GM21367 (cell line): Measurements from ENCODE around the gene CGNL1.

Source experiments
- ATAC-seq: cut with Tn5 transposase; IDR thresholded peaks from one replicate; pipeline ENCODE4 v1.9.1; 2021; ENCODE audit not compliant: unreplicated experiment

Gene CGNL1

GRCh38 chr15:57422113-57422754 lies 45.9 kb downstream of the CGNL1 start:
- peak; percentile 58 for ATAC-seq

- ATAC-seq = no peak
Measured at GRCh38 chr15:57423599-57424140, 47.4 kb downstream of the CGNL1 start.

GRCh38 chr15:57424628-57425405 lies 48.5 kb downstream of the CGNL1 start:
- ATAC-seq = no peak

- no peak for ATAC-seq
Measured at GRCh38 chr15:57425842-57426241, 49.5 kb downstream of the CGNL1 start.

GRCh38 chr15:57427367-57427821 lies 51.1 kb downstream of the CGNL1 start:
- ATAC-seq = no peak

GRCh38 chr15:57432141-57432741 lies 55.9 kb downstream of the CGNL1 start:
- no peak for ATAC-seq

GRCh38 chr15:57436166-57436565 lies 59.9 kb downstream of the CGNL1 start:
- no peak for ATAC-seq

- no peak for ATAC-seq
Measured at GRCh38 chr15:57436961-57437360, 60.7 kb downstream of the CGNL1 start.

- ATAC-seq = no peak
Measured at GRCh38 chr15:57437564-57437963, 61.3 kb downstream of the CGNL1 start.

- ATAC-seq = no peak
Measured at GRCh38 chr15:57438166-57438565, 61.9 kb downstream of the CGNL1 start.

GRCh38 chr15:57439128-57440027 lies 63.1 kb downstream of the CGNL1 start:
- no peak for ATAC-seq

- no peak for ATAC-seq
Measured at GRCh38 chr15:57440167-57440566, 63.9 kb downstream of the CGNL1 start.

GRCh38 chr15:57440799-57441198 lies 64.5 kb downstream of the CGNL1 start:
- ATAC-seq = no peak

GRCh38 chr15:57442335-57442734 lies 66.0 kb downstream of the CGNL1 start:
- ATAC-seq = no peak

- ATAC-seq = no peak
Measured at GRCh38 chr15:57443486-57443885, 67.2 kb downstream of the CGNL1 start.

- ATAC-seq = no peak
Measured at GRCh38 chr15:57444877-57445513, 68.7 kb downstream of the CGNL1 start.

GRCh38 chr15:57445872-57446271 lies 69.6 kb downstream of the CGNL1 start:
- no peak for ATAC-seq

- no peak for ATAC-seq
Measured at GRCh38 chr15:57446393-57446792, 70.1 kb downstream of the CGNL1 start.

- ATAC-seq = no peak
Measured at GRCh38 chr15:57451555-57451954, 75.2 kb downstream of the CGNL1 start.

GRCh38 chr15:57452090-57452754 lies 75.9 kb downstream of the CGNL1 start:
- ATAC-seq = no peak
